HG03558 (cell line): ENCODE measurements around the gene CPNE4.

Source experiments
- ATAC-seq: cut with Tn5 transposase; IDR thresholded peaks from one replicate; pipeline ENCODE4 v1.9.1; 2021; ENCODE audit warnings: moderate number of reproducible peaks; ENCODE audit not compliant: unreplicated experiment; ENCODE audit errors: extremely low read depth

CPNE4 gene

GRCh38 chr3:131622726-131623125 is 412.1 kb downstream of the CPNE4 start:
- ATAC-seq = no peak

GRCh38 chr3:131620977-131621376 is 413.8 kb downstream of the CPNE4 start:
- ATAC-seq = no peak

GRCh38 chr3:131619821-131620220 is 415.0 kb downstream of the CPNE4 start:
- no peak for ATAC-seq

GRCh38 chr3:131616719-131617118 is 418.1 kb downstream of the CPNE4 start:
- ATAC-seq = no peak

GRCh38 chr3:131612745-131613144 is 422.1 kb downstream of the CPNE4 start:
- no peak for ATAC-seq

GRCh38 chr3:131610174-131610573 is 424.6 kb downstream of the CPNE4 start:
- no peak for ATAC-seq

GRCh38 chr3:131608741-131609140 is 426.1 kb downstream of the CPNE4 start:
- no peak for ATAC-seq

- no peak for ATAC-seq
Observed at GRCh38 chr3:131608296-131608695, 426.5 kb downstream of the CPNE4 start.

GRCh38 chr3:131605916-131606315 is 428.9 kb downstream of the CPNE4 start:
- ATAC-seq = no peak

- ATAC-seq = no peak
Observed at GRCh38 chr3:131602011-131602779, 432.6 kb downstream of the CPNE4 start.

GRCh38 chr3:131597816-131598215 is 437.0 kb downstream of the CPNE4 start:
- ATAC-seq = no peak

GRCh38 chr3:131596884-131597283 is 437.9 kb downstream of the CPNE4 start:
- ATAC-seq = no peak

GRCh38 chr3:131591394-131592014 is 443.3 kb downstream of the CPNE4 start:
- ATAC-seq = no peak

- ATAC-seq = no peak
Observed at GRCh38 chr3:131586277-131586676, 448.5 kb downstream of the CPNE4 start.

GRCh38 chr3:131582438-131582837 is 452.4 kb downstream of the CPNE4 start:
- no peak for ATAC-seq

GRCh38 chr3:131568460-131568859 is 466.4 kb downstream of the CPNE4 start:
- no peak for ATAC-seq

- ATAC-seq = no peak
Observed at GRCh38 chr3:131564812-131565211, 470.0 kb downstream of the CPNE4 start.

GRCh38 chr3:131561511-131561910 is 473.3 kb downstream of the CPNE4 start:
- no peak for ATAC-seq

GRCh38 chr3:131560795-131561194 is 474.0 kb downstream of the CPNE4 start:
- no peak for ATAC-seq

GRCh38 chr3:131555456-131555855 is 479.4 kb downstream of the CPNE4 start:
- ATAC-seq = no peak

- ATAC-seq = peak; percentile 96
Observed at GRCh38 chr3:131553495-131554247, 481.1 kb downstream of the CPNE4 start.
